ENCODE measurements around the gene CYP8B1. TPM values are rescaled to one million over a fixed set of nuclear protein-coding genes. Genes with fewer than 3 reads are reported as not detected.

CYP8B1 gene
- total and polyA plus RNA-seq, 4 donors, result 0.10 TPM; not detected in 3

GRCh38 chr3:42867138-42867537 lies 8.5 kb downstream of the CYP8B1 start:
- no peaks in the 10 kb centered on the region for H3K4me1 ChIP-seq (ENCODE audit: control insufficient read depth in 1 of 2, insufficient read depth in 2 of 2, low read length in 2 of 2)
- no peak for DNase-seq
- 91 to 92% methylated on average over 7 of the region's 7 CpGs for WGBS, 2 donors
- no peak for ATAC-seq (ENCODE audit: low FRiP score)
- H3K9me3 ChIP-seq (ENCODE audit: control insufficient read depth, low read length), result no peaks in the 10 kb centered on the region
- H3K36me3 ChIP-seq (ENCODE audit: control insufficient read depth in 1 of 2, insufficient read depth in 2 of 2, low read length in 1 of 2), result no peaks in the 10 kb centered on the region
- no peaks in the 10 kb centered on the region for H3K27me3 ChIP-seq (ENCODE audit: control insufficient read depth in 1 of 2, insufficient read depth in 2 of 2, low read length in 1 of 2)
- no peak overlapping the region for H3K27ac ChIP-seq (ENCODE audit: low read depth in 1 of 2, low read length in 2 of 2)
- intact Hi-C loops (cut with DNase I), result no loop called here
- no peak overlapping the region for H3K4me3 ChIP-seq (ENCODE audit: low read length in 2 of 2)

GRCh38 chr3:42865256-42865655 lies 10.4 kb downstream of the CYP8B1 start:
- no peaks in the 10 kb centered on the region for H3K36me3 ChIP-seq (ENCODE audit: control insufficient read depth in 1 of 2, insufficient read depth in 2 of 2, low read length in 1 of 2)
- H3K4me3 ChIP-seq (ENCODE audit: low read length in 2 of 2), result no peak overlapping the region
- intact Hi-C loops (cut with DNase I), result no loop called here
- ATAC-seq (ENCODE audit: low FRiP score) (no peak), DNase-seq (no peak)
- H3K27ac ChIP-seq (ENCODE audit: low read depth in 1 of 2, low read length in 2 of 2), result no peak overlapping the region
- H3K4me1 ChIP-seq (ENCODE audit: control insufficient read depth in 1 of 2, insufficient read depth in 2 of 2, low read length in 2 of 2), result no peaks in the 10 kb centered on the region
- H3K27me3 ChIP-seq (ENCODE audit: control insufficient read depth in 1 of 2, insufficient read depth in 2 of 2, low read length in 1 of 2), result no peaks in the 10 kb centered on the region
- 94 to 96% methylated on average over 8 of the region's 8 CpGs for WGBS, 2 donors
- no peaks in the 10 kb centered on the region for H3K9me3 ChIP-seq (ENCODE audit: control insufficient read depth, low read length)

- no peak for ATAC-seq (ENCODE audit: low FRiP score)
- H3K36me3 ChIP-seq (ENCODE audit: control insufficient read depth in 1 of 2, insufficient read depth in 2 of 2, low read length in 1 of 2), result no peaks in the 10 kb centered on the region
- 95% methylated on average over 15 of the region's 15 CpGs for WGBS, 2 donors
- no peaks in the 10 kb centered on the region for H3K27me3 ChIP-seq (ENCODE audit: control insufficient read depth in 1 of 2, insufficient read depth in 2 of 2, low read length in 1 of 2)
- no peaks in the 10 kb centered on the region for H3K9me3 ChIP-seq (ENCODE audit: control insufficient read depth, low read length)
- no peaks in the 10 kb centered on the region for H3K4me1 ChIP-seq (ENCODE audit: control insufficient read depth in 1 of 2, insufficient read depth in 2 of 2, low read length in 2 of 2)
- no peak for DNase-seq
- intact Hi-C loops (cut with DNase I), result no loop called here
- H3K27ac ChIP-seq (ENCODE audit: low read depth in 1 of 2, low read length in 2 of 2), result no peak overlapping the region
- H3K4me3 ChIP-seq (ENCODE audit: low read length in 2 of 2), result no peak overlapping the region
Measured at GRCh38 chr3:42864321-42864950, 11.2 kb downstream of the CYP8B1 start.

- WGBS, 2 donors, result 88 to 95% methylated on average over 3 of the region's 3 CpGs
- intact Hi-C loops (cut with DNase I), result no loop called here
- H3K4me1 ChIP-seq (ENCODE audit: control insufficient read depth in 1 of 2, insufficient read depth in 2 of 2, low read length in 2 of 2), result no peaks in the 10 kb centered on the region
- DNase-seq, result no peak
- H3K27me3 ChIP-seq (ENCODE audit: control insufficient read depth in 1 of 2, insufficient read depth in 2 of 2, low read length in 1 of 2), result no peaks in the 10 kb centered on the region
- no peaks in the 10 kb centered on the region for H3K36me3 ChIP-seq (ENCODE audit: control insufficient read depth in 1 of 2, insufficient read depth in 2 of 2, low read length in 1 of 2)
- no peak for ATAC-seq (ENCODE audit: low FRiP score)
- H3K4me3 ChIP-seq (ENCODE audit: low read length in 2 of 2), result no peak overlapping the region
- H3K9me3 ChIP-seq (ENCODE audit: control insufficient read depth, low read length), result no peaks in the 10 kb centered on the region
- H3K27ac ChIP-seq (ENCODE audit: low read depth in 1 of 2, low read length in 2 of 2), result no peak overlapping the region
Measured at GRCh38 chr3:42856544-42856943, 19.1 kb downstream of the CYP8B1 start.

- intact Hi-C loops (cut with DNase I), result no loop called here
- ATAC-seq (ENCODE audit: low FRiP score) (no peak), DNase-seq (no peak)
- Histone ChIP-seq H3K4me1 (ENCODE audit: control insufficient read depth in 1 of 2, insufficient read depth in 2 of 2, low read length in 2 of 2) (no peaks in the 10 kb centered on the region), H3K9me3 (ENCODE audit: control insufficient read depth, low read length) (no peaks in the 10 kb centered on the region), H3K27ac (ENCODE audit: low read depth in 1 of 2, low read length in 2 of 2) (no peak overlapping the region), H3K36me3 (ENCODE audit: control insufficient read depth in 1 of 2, insufficient read depth in 2 of 2, low read length in 1 of 2) (no peaks in the 10 kb centered on the region), H3K4me3 (ENCODE audit: low read length in 2 of 2) (no peak overlapping the region), H3K27me3 (ENCODE audit: control insufficient read depth in 1 of 2, insufficient read depth in 2 of 2, low read length in 1 of 2) (no peaks in the 10 kb centered on the region)
- WGBS, 2 donors, result 80 to 86% methylated on average over 4 of the region's 4 CpGs
Measured at GRCh38 chr3:42855547-42856380, 19.9 kb downstream of the CYP8B1 start.

- no peak overlapping the region for H3K4me3 ChIP-seq (ENCODE audit: low read length in 2 of 2)
- H3K27ac ChIP-seq (ENCODE audit: low read depth in 1 of 2, low read length in 2 of 2), result no peak overlapping the region
- no peaks in the 10 kb centered on the region for H3K9me3 ChIP-seq (ENCODE audit: control insufficient read depth, low read length)
- no peaks in the 10 kb centered on the region for H3K27me3 ChIP-seq (ENCODE audit: control insufficient read depth in 1 of 2, insufficient read depth in 2 of 2, low read length in 1 of 2)
- H3K4me1 ChIP-seq (ENCODE audit: control insufficient read depth in 1 of 2, insufficient read depth in 2 of 2, low read length in 2 of 2), result no peaks in the 10 kb centered on the region
- intact Hi-C loops (cut with DNase I), result no loop called here
- ATAC-seq (ENCODE audit: low FRiP score) (no peak), DNase-seq (no peak)
- H3K36me3 ChIP-seq (ENCODE audit: control insufficient read depth in 1 of 2, insufficient read depth in 2 of 2, low read length in 1 of 2), result no peaks in the 10 kb centered on the region
Measured at GRCh38 chr3:42855219-42855546, 20.5 kb downstream of the CYP8B1 start.

GRCh38 chr3:42853739-42854302 lies 21.9 kb downstream of the CYP8B1 start:
- intact Hi-C loops (cut with DNase I), result no loop called here
- Histone ChIP-seq H3K4me1 (ENCODE audit: control insufficient read depth in 1 of 2, insufficient read depth in 2 of 2, low read length in 2 of 2) (no peaks in the 10 kb centered on the region), H3K27me3 (ENCODE audit: control insufficient read depth in 1 of 2, insufficient read depth in 2 of 2, low read length in 1 of 2) (no peaks in the 10 kb centered on the region), H3K36me3 (ENCODE audit: control insufficient read depth in 1 of 2, insufficient read depth in 2 of 2, low read length in 1 of 2) (no peaks in the 10 kb centered on the region), H3K4me3 (ENCODE audit: low read length in 2 of 2) (no peak overlapping the region), H3K27ac (ENCODE audit: low read depth in 1 of 2, low read length in 2 of 2) (no peak overlapping the region), H3K9me3 (ENCODE audit: control insufficient read depth, low read length) (no peaks in the 10 kb centered on the region)
- no peak for DNase-seq
- no peak for ATAC-seq (ENCODE audit: low FRiP score)
- WGBS, 2 donors, result 93 to 95% methylated on average over 4 of the region's 4 CpGs

GRCh38 chr3:42853056-42853455 lies 22.6 kb downstream of the CYP8B1 start:
- H3K4me1 ChIP-seq (ENCODE audit: control insufficient read depth in 1 of 2, insufficient read depth in 2 of 2, low read length in 2 of 2), result no peaks in the 10 kb centered on the region
- H3K4me3 ChIP-seq (ENCODE audit: low read length in 2 of 2), result no peak overlapping the region
- H3K36me3 ChIP-seq (ENCODE audit: control insufficient read depth in 1 of 2, insufficient read depth in 2 of 2, low read length in 1 of 2), result no peaks in the 10 kb centered on the region
- WGBS, 2 donors, result 78 to 95% methylated on average over 1 of the region's 1 CpG
- peak overlapping the region in 1 of 2 donors; percentile 37 for H3K27ac ChIP-seq (ENCODE audit: low read depth in 1 of 2, low read length in 2 of 2)
- intact Hi-C loops (cut with DNase I), result no loop called here
- ATAC-seq (ENCODE audit: low FRiP score) (no peak), DNase-seq (no peak)
- H3K9me3 ChIP-seq (ENCODE audit: control insufficient read depth, low read length), result no peaks in the 10 kb centered on the region
- no peaks in the 10 kb centered on the region for H3K27me3 ChIP-seq (ENCODE audit: control insufficient read depth in 1 of 2, insufficient read depth in 2 of 2, low read length in 1 of 2)

GRCh38 chr3:42852441-42852840 lies 23.2 kb downstream of the CYP8B1 start:
- DNase-seq (no peak), ATAC-seq (ENCODE audit: low FRiP score) (peak; percentile 43)
- no peaks in the 10 kb centered on the region for H3K27me3 ChIP-seq (ENCODE audit: control insufficient read depth in 1 of 2, insufficient read depth in 2 of 2, low read length in 1 of 2)
- intact Hi-C loops (cut with DNase I), result no loop called here
- no peaks in the 10 kb centered on the region for H3K4me1 ChIP-seq (ENCODE audit: control insufficient read depth in 1 of 2, insufficient read depth in 2 of 2, low read length in 2 of 2)
- 0 to 5% methylated on average over 2 of the region's 2 CpGs for WGBS, 2 donors
- H3K4me3 ChIP-seq (ENCODE audit: low read length in 2 of 2), result no peak overlapping the region
- H3K9me3 ChIP-seq (ENCODE audit: control insufficient read depth, low read length), result no peaks in the 10 kb centered on the region
- peak overlapping the region in 1 of 2 donors; percentile 37 for H3K27ac ChIP-seq (ENCODE audit: low read depth in 1 of 2, low read length in 2 of 2)
- H3K36me3 ChIP-seq (ENCODE audit: control insufficient read depth in 1 of 2, insufficient read depth in 2 of 2, low read length in 1 of 2), result no peaks in the 10 kb centered on the region
